Activated CD4-positive, alpha-beta T cell treated with anti-CD3 and anti-CD28 coated beads, Interleukin-2, amount 50 U/mL, for 16 hours (primary cell): Measurements from ENCODE around the gene SH3BP4.

ENCODE experiments used
- DNase-seq: peaks from one replicate; pipeline ENCODE4 v3.0.0-alpha.2; 2020

The SH3BP4 gene

DNA sequence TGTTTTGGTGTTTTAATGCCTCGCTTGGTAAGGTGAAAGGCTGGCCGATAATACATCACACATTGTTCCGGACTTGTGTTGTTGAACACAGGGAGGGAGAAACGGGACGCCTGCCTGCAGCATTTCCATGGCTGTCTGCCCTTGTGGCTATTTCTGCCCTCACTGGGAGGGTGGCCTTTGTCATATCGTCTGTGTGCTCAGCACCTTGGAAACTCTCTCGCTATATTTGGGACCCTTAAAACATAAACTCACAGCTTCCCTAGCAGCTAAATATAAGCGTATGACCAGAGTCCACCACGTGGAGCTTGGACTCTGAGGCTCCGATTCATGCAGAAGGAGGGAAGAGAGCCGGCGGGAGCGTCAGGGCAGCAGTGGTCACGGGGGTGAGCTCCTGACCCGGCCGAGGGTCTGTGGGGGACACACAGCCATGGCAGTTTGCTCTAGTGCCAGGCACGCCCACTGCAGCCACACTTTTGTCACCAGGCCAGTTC lies 111.7 kb downstream of the SH3BP4 start:
- no peak for DNase-seq

DNA sequence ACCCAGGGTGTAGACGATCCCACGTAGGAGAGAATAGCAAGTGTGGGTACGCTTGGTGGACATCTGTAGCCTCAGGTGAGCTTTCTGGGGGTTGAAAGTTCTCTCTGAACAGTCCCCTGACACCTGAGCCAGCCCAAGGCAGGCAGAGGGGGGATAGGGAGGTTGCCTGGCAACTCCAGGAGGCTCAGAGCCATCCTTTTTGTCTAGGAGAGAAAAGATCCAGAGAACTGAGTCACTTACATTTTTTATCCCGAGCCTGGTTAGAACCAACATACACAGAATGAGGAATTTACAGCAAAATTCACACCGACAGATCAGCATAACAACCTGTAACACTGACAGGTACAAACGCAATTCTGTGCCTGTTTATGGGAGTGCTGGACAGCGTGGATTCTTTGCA lies 113.2 kb downstream of the SH3BP4 start:
- no peak for DNase-seq

DNA sequence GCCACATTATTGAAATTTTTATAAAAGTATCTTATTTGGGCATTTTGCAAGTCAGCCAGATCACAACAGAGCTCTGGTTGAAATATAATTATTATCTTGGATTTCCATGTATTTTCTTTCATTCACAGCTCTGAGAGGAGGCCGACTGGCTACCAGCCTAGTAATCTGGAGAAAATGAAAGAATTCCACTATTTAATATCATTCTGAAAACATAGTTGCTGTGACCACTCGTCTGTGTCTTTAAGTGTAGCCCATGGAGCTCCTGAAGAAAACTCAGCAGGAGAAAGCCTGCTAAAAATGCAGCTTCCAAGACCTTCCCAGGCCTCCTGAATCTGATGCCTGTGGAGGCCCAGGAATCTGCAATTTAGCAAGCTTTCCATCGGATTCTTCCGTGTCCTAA lies 114.7 kb downstream of the SH3BP4 start:
- DNase-seq = no peak

DNA sequence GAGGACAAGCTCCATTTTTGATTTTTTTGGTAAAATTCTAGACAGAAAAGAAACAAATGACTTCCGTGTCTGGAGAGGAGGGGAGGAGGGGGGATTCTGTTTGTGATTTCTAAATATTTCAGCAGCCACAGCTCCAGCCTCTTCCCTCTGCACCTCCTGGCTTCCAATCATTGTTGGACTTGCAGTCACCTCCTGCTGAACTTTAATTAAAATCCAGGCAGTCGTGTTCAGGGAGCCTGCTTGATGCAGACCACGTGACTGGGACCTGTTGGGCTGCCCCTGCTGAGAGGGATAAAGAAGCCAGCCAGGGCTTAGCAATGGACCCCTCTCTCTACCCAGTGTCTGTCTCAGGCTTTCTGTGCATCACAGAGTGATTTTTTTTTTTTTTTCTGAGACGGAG lies 115.1 kb downstream of the SH3BP4 start:
- no peak for DNase-seq

DNA sequence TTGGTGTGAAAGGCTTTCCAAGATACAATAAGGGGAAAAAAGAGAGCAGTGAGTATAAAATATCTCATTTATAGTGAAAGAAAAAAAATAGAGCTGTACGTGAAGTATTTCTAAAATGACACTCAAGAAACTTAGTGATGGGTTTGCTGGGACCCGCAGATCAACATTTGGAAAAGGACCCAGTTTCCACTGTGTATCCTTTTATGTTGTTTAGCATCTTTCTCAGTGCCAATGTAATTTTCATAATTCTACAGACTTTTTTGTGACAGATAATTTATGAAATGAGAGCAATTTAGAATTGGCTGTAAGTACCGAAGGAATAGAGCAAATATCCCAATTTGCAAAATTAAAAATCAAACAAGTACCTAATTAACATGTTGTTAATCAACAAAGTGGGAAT lies 116.9 kb downstream of the SH3BP4 start:
- DNase-seq = no peak

DNA sequence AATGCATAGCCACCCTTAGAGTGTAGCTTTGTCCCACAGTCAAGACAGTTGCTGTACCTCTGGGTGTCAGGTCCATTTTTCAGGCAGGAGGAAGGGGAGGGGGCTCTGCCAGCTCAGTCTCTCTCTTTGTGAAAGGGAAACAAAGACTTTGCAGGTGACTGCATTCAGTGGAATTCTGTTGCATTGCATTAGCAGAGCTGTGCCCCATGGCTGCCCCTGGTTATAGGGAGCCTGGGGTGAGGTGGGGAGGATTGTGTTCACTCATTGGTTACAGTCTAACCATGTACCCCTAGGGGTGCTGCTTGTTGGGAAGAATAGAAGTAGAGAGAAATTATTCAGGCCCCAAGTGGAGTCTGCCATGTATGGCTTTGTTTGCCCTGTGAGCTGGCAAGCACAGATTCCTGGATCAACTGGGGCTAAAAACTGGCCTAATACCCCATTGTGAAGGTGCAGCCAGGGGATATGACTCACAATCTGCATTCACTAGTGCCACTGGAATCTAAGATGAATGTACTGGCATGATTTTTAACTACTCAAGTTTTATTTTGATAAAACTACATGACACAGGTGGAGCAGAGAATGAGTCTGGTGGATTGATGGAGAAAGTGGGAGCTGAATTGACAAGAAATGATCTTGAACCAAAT lies 118.4 kb downstream of the SH3BP4 start:
- DNase-seq = no peak

- DNase-seq = no peak
Measured at GRCh38 chr2:235073868-235074413, 122.1 kb downstream of the SH3BP4 start.

DNA sequence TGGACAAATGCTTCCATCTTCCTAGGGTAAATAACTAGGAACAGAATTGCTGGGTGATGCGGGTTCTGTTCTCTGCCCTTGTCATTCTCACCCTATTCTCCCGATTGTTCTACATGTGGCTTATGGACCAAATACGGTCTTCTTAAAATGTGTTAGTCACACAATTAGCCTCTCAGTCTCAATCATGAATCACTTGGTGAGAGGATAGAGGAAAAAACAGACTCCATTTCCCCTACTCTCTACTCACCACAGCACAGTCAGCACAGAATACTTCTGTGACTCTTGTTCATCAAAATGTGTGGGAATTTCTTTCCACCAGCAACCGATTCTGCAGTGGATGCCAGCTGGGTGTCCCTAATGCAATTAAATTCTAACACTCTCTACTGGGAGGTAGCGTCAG lies 125.2 kb downstream of the SH3BP4 start:
- DNase-seq = no peak

GRCh38 chr2:235078182-235078581 lies 126.4 kb downstream of the SH3BP4 start:
- DNase-seq = no peak

- no peak for DNase-seq
Measured at GRCh38 chr2:235078914-235079472, 127.2 kb downstream of the SH3BP4 start.

- DNase-seq = no peak
Measured at GRCh38 chr2:235080101-235080500, 128.3 kb downstream of the SH3BP4 start.

DNA sequence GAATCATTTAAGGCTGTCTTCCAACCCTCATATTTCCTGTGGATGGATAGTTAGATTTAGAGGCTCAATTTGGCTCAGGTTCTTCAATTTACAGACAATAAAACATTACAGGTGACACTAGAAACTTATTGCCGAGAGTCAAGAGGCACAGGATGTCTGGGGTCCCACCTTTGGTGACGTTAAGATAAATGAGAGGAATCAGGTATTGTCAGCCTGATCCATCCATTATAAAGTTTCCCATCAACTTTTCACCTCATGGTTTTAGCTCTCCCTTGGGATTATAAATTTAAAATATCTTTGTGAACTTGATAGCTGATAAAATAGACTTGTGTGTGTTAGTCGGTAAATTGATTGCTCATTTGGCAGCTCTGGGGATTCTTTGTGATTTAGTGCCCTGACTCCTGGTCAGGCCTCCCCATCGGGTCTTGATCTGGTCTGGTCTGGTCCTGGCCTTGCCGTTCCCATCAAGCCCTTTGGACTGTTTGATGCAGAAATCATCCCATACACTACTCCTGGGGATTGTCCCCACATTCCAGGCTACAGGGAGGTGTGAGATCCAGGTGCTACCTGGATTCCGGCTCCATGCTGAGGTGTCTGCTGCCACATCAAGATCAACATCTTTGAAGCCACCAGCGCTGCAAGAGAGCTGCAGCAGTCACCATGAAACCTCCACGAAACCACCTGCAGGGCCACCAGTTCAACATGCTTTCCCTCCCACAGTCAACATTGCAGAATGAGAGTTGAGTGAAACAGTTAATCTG lies 130.9 kb downstream of the SH3BP4 start:
- no peak for DNase-seq

DNA sequence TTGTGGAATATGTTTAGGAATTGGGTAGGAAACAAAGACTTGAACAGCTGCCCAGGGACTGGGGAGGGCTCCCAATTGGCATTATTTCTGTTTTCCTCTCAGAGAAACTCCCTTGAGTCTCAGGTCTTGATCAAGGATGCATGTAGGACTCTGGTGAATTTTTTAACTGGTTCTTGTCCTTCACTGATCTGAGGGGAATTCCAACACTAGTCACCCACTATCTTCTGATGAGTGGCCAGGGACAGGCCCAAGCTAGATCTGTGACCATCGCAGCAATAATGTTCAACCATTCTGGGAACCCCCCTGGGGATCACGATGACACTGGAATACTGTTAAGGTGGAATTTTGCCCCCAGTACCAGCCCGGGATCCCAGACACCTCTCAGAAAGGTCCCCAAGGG lies 132.0 kb downstream of the SH3BP4 start:
- no peak for DNase-seq

DNA sequence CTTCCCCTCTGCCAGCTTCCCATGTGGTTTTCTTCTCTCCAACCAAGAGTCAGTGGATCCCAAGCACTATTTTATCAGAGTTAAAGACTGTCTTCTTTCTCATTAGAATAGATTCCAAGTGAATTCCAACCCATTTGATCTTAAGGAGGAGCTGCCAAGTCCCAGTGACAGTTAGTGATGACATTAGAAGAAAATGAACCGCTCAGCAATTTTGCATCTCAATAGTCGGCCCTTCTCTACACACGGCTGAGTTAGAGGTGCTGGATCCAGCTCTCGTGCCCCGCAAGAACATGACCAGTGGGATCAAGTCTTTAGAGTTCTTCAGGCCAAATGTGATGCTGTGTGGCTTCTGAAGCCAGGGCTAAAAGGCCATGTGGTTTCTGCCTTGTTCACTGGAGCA lies 132.6 kb downstream of the SH3BP4 start:
- DNase-seq = no peak

DNA sequence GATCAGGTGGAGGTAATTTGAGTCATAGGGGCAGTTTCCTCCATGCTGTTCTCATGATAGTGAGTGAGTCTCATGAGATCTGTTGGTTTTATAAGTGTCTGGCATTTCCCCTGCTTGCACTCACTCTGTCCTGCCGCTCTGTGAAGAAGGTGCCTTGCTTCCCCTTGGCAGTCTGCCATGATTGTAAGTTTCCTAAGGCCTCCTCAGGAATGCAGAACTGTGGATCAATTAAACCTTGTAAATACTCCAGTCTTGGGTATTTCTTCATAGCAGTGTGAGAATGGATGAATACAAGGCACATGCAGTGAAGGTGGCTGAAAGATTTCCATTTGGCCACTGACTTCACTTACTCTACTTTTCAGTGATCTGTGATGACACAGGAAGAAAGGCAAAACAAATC lies 133.7 kb downstream of the SH3BP4 start:
- DNase-seq = no peak

DNA sequence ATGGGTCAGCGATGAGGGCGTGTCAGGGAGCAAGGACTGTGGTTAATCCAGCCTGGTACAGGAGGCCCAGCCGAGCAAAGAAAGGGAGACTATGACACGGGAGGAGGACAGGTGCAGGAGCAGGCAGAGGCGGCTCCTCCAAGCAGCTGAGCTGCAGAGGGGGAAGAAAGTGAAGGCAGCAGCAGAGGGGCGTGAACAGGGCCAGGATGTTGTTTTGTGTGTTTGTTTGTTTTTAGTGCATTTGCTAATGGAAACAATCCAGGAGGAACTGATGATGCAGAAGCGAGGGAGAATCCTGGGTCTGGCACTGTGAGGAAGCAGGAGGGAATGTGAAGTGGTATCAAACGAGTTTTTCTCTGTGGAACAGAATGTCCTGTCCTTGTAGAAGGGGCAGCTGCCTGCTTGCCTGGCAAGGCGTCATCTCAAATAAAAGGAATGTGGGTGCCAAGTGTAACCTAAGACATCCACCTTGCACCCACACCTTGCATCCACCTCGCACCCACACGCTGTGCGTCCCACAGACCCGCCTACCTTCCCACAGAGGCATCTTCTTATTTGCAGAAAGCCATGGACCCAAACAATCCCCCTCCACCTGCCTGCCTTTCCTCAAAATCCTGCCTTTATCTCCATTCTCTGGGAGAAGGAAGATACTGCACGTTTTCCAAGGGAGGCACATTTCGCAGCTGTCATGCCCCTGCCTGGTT lies 134.8 kb downstream of the SH3BP4 start:
- no peak for DNase-seq

- no peak for DNase-seq
Measured at GRCh38 chr2:235087832-235088495, 136.1 kb downstream of the SH3BP4 start.

DNA sequence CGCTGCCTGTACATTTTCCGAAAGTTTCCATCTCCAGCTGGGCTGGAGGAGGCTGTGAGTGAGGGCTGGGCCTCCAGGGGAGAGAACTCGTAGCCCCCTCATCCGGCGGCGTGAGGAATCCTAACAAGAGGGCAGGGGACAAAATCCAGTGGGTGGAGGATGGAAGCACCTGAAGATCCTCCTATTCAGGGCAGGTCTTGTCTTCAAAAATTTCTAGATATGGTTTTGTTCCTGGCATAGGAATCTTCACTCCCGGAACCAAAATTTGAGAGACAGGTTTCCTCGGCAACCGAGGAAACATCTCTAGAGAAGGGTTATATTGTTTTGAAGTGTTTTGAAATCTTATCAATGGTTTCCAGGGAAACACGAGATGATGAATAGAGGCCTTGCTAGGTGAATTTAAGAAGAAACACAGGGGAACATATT lies 136.7 kb downstream of the SH3BP4 start:
- no peak for DNase-seq

DNA sequence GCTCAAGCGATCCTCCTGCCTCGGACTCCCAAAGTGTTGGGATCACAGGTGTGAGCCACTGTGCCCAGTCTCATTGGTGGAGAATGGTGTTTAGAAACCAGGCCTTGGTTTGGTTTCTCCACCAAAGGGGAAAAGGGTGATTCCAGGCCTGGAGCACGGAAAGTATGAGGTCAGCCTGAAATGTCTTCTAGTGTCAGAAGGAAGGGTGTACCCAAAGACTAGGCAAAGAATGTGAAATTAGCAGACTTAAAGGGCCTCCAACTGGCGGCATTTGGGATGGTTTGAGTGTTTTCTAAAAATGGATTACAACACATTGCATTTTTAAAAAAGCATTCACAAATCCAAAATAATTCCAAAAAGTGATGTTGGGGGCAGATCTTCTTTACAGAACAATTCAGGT lies 139.6 kb downstream of the SH3BP4 start:
- no peak for DNase-seq

DNA sequence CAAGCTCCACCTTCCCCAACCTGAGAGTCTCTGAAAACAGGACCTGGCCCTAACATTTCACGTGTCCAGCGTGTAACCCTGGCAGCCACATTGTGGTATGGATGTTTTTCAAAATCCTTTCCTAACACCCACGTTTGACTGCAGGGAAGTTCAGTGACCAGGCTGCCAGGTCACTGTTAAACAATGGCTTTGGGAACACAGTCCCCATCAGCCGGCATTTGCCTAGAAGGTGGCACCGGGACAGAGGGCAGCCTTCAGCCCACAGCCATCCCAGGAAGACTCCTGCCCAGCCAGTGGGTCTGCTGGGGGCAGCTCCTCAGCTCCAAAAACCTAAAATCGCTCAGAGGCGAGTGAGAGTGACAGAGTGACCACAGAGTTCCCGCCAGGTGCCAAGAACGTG lies 140.2 kb downstream of the SH3BP4 start:
- no peak for DNase-seq

GRCh38 chr2:235092433-235093223 lies 140.8 kb downstream of the SH3BP4 start:
- DNase-seq = no peak

DNA sequence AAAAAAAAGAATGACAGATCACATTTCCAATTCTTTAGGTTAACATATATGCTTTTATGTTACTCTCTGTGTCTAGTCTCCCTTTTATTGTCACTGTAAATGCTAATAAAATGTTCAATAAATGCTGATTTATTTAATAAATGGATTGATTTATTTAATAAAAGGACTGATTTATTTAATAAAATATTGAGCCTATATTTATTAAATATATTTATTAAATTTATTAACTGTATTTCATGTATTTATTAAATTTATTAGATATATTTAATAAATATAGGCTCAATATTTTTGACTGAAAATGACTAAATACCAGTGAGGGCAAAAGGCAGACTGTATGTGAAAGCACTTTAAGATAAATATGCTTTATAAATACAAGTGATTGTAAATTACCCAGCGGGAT lies 142.6 kb downstream of the SH3BP4 start:
- no peak for DNase-seq
